ENCODE data around the gene TMPRSS6. TPM values are rescaled to one million over a fixed set of nuclear protein-coding genes. Genes with fewer than 3 reads are reported as not detected.

TMPRSS6 gene
- total RNA-seq, 1 donor from 2014 or later, result 7.6 TPM

- TF ChIP-seq CTCF (conservative IDR thresholded peaks at IDR 0.05), result no peak
- H3K36me3 Mint-ChIP-seq, result no peaks in the 10 kb centered on the region
- DNase-seq (ENCODE audit: extremely low spot score, unreplicated experiment), result no peak
- no peak overlapping the region for H3K4me3 Mint-ChIP-seq
- no peaks in the 10 kb centered on the region for H3K4me1 Mint-ChIP-seq (ENCODE audit: unreplicated experiment)
- peaks cover 27% of the 10 kb centered on the region for H3K27me3 Mint-ChIP-seq
- no peak overlapping the region for H3K27ac Mint-ChIP-seq
- peaks cover 5% of the 10 kb centered on the region for H3K9me3 Mint-ChIP-seq
These were observed 45.6 kb upstream of the TMPRSS6 start for GRCh38 chr22:37154925-37155712.

- peaks cover 5% of the 10 kb centered on the region for H3K9me3 Mint-ChIP-seq
- H3K4me3 Mint-ChIP-seq, result no peak overlapping the region
- no peaks in the 10 kb centered on the region for H3K36me3 Mint-ChIP-seq
- H3K27me3 Mint-ChIP-seq, result peaks cover 17% of the 10 kb centered on the region
- no peaks in the 10 kb centered on the region for H3K4me1 Mint-ChIP-seq (ENCODE audit: unreplicated experiment)
- no peak for DNase-seq (ENCODE audit: extremely low spot score, unreplicated experiment)
- no peak for TF ChIP-seq CTCF (conservative IDR thresholded peaks at IDR 0.05)
- H3K27ac Mint-ChIP-seq, result no peak overlapping the region
These were observed 44.4 kb upstream of the TMPRSS6 start for GRCh38 chr22:37153901-37154300.

DNA sequence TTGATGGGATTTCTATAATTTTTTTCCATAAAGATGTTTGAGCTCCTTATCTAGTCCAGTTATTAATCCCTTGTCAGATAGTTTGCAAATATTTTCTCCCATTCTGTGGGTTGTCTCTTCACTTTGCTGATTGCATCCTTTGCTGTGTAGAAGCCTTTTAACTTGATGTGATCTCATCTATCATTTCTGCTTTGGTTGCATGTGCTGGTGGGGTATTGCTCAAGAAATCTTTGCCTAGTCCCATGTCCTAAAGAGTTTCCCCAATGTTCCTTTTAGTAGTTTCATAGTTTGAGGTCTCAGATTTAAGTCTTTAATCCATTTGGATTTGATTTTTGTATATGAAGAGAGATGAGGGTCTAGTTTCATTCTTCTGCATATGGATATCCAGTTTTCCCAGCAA, 41.9 kb upstream of the TMPRSS6 start:
- H3K36me3 Mint-ChIP-seq, result no peaks in the 10 kb centered on the region
- H3K4me3 Mint-ChIP-seq, result no peak overlapping the region
- no peak for DNase-seq (ENCODE audit: extremely low spot score, unreplicated experiment)
- peaks cover 5% of the 10 kb centered on the region for H3K9me3 Mint-ChIP-seq
- peaks cover 5% of the 10 kb centered on the region for H3K27me3 Mint-ChIP-seq
- no peak overlapping the region for H3K27ac Mint-ChIP-seq
- H3K4me1 Mint-ChIP-seq (ENCODE audit: unreplicated experiment), result no peaks in the 10 kb centered on the region
- no peak for TF ChIP-seq CTCF (conservative IDR thresholded peaks at IDR 0.05)

DNA sequence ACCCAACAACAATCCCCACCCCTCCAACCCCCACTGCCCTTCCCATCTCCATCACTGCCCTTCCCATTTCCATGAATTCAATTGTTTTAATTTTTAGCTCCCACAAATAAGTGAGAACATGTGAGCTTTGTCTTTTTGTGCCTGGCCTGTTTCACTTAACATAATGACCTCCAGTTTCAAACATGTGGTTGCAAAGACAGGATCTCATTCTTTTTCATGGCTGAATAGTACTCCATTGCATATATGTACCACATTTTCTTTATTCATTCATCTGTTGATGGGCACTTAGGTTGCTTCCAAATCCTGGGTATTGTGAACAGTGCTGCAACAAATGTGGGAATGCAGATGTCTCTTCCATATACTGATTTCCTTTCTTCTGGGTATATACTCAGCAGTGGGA, 41.2 kb upstream of the TMPRSS6 start:
- no peak for DNase-seq (ENCODE audit: extremely low spot score, unreplicated experiment)
- H3K36me3 Mint-ChIP-seq, result no peaks in the 10 kb centered on the region
- H3K27ac Mint-ChIP-seq, result no peak overlapping the region
- H3K4me1 Mint-ChIP-seq (ENCODE audit: unreplicated experiment), result no peaks in the 10 kb centered on the region
- peaks cover 12% of the 10 kb centered on the region for H3K27me3 Mint-ChIP-seq
- peaks cover 5% of the 10 kb centered on the region for H3K9me3 Mint-ChIP-seq
- H3K4me3 Mint-ChIP-seq, result no peak overlapping the region
- TF ChIP-seq CTCF (conservative IDR thresholded peaks at IDR 0.05), result no peak

DNA sequence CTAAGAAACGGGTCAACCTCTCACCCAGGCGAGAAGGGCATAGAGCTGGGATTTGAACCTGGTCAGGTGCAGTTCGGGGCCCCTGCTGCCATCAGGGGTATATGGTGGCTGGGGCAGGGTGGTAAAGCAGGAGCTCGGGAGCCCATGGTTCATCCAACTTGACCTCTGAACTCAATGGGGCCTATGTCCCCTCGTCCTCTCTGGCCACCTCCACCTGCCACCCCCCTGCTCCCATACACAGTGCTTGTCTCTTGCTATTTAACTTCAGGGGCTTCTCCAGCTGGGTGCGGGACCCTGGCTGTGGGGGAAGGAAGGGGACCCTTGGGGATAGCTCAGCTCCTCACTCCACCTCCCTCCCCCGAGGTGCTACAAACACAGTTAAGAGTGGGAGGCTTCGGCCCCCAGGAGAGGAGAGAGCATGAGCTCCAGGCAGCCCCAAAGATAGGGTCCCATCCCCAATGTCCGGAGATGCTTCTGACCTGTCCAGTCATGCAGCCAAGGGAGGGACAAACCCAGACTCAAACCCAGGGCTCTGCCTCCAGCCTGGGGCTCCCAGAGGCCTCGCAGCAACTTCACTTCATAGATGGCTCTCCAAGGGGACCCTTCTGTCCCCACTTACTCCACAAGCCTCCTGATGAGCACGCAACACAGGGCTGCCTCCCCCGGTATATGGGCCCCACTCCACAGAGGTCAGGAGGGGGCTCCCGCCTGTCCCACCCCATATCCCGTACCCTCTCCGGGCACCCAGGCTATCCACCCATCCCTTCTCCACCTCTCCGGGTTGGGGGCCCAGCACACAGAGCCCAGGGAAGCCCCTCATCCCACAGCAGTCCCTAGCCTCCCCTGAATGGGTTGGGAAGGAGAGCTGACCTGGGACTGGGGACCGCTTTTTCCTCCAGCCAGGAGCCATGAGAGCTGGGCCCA, 39.5 kb upstream of the TMPRSS6 start:
- TF ChIP-seq CTCF (conservative IDR thresholded peaks at IDR 0.05), result no peak
- Mint-ChIP-seq H3K4me1 (ENCODE audit: unreplicated experiment) (no peaks in the 10 kb centered on the region), H3K27ac (no peak overlapping the region), H3K36me3 (no peaks in the 10 kb centered on the region), H3K9me3 (peaks cover 5% of the 10 kb centered on the region), H3K4me3 (no peak overlapping the region), H3K27me3 (peaks cover 16% of the 10 kb centered on the region)
- no peak for DNase-seq (ENCODE audit: extremely low spot score, unreplicated experiment)
